Measurements from ENCODE around the gene PARD3. TPM values are rescaled to one million over a fixed set of nuclear protein-coding genes. Genes with fewer than 3 reads are reported as not detected.

PARD3 gene
- total RNA-seq, 6 donors from 2014 or later = 30.6 to 108 (median 50.6) TPM

- H3K9me3 ChIP-seq = no peaks in the 10 kb centered on the region
Measured at GRCh38 chr10:34549953-34550352, 265.1 kb downstream of the PARD3 start.

GRCh38 chr10:34549001-34549400, 266.1 kb downstream of the PARD3 start:
- no peaks in the 10 kb centered on the region for H3K36me3 ChIP-seq
- no peak for TF ChIP-seq POLR2AphosphoS5 (IDR thresholded peaks at IDR 0.05)
- TF ChIP-seq CTCF (IDR thresholded peaks at IDR 0.05) = no peak
- TF ChIP-seq POLR2A (IDR thresholded peaks at IDR 0.05) = no peak
- no peak overlapping the region for H3K4me3 ChIP-seq
- ATAC-seq (ENCODE audit: low FRiP score in 2 of 2) = no peak
- no peaks in the 10 kb centered on the region for H3K4me1 ChIP-seq
- H3K27me3 ChIP-seq = no peaks in the 10 kb centered on the region
- 89 to 96% methylated on average over 3 of the region's 3 CpGs for WGBS, 2 donors
- no peak overlapping the region for H3K27ac ChIP-seq
- DNase-seq = no peak
- H3K9me3 ChIP-seq = no peaks in the 10 kb centered on the region

More at GRCh38 chr10:34549953-34550352, 265.1 kb downstream of the PARD3 start:
- H3K27me3 ChIP-seq = no peaks in the 10 kb centered on the region
- ATAC-seq (ENCODE audit: low FRiP score in 2 of 2) = no peak
- no peak overlapping the region for H3K4me3 ChIP-seq
- no peak overlapping the region for H3K27ac ChIP-seq
- no peaks in the 10 kb centered on the region for H3K4me1 ChIP-seq
- TF ChIP-seq CTCF (IDR thresholded peaks at IDR 0.05) = no peak
- no peak for TF ChIP-seq POLR2A (IDR thresholded peaks at IDR 0.05)
- no peak for TF ChIP-seq EP300 (IDR thresholded peaks at IDR 0.05)
- WGBS, 2 donors = 95% methylated on average over 8 to 9 of the region's 9 CpGs
- no peak for DNase-seq
- no peaks in the 10 kb centered on the region for H3K36me3 ChIP-seq

GRCh38 chr10:34548466-34548865, 266.6 kb downstream of the PARD3 start:
- Histone ChIP-seq H3K4me3 (no peak overlapping the region), H3K27me3 (no peaks in the 10 kb centered on the region), H3K9me3 (no peaks in the 10 kb centered on the region), H3K4me1 (no peaks in the 10 kb centered on the region), H3K36me3 (no peaks in the 10 kb centered on the region), H3K27ac (no peak overlapping the region)
- 77 to 81% methylated on average over 4 of the region's 4 CpGs for WGBS, 2 donors
- no peak for DNase-seq
- TF ChIP-seq POLR2AphosphoS5 (IDR thresholded peaks at IDR 0.05) (no peak), POLR2A (IDR thresholded peaks at IDR 0.05) (no peak), EP300 (IDR thresholded peaks at IDR 0.05) (no peak), CTCF (IDR thresholded peaks at IDR 0.05) (no peak)
- no peak for ATAC-seq (ENCODE audit: low FRiP score in 2 of 2)

- Histone ChIP-seq H3K27me3 (no peaks in the 10 kb centered on the region), H3K36me3 (no peaks in the 10 kb centered on the region), H3K4me3 (no peak overlapping the region), H3K4me1 (no peaks in the 10 kb centered on the region), H3K9me3 (no peaks in the 10 kb centered on the region), H3K27ac (no peak overlapping the region)
- ATAC-seq (ENCODE audit: low FRiP score in 2 of 2) (no peak), DNase-seq (no peak)
- TF ChIP-seq POLR2A (IDR thresholded peaks at IDR 0.05) (no peak), EP300 (IDR thresholded peaks at IDR 0.05) (no peak), CTCF (IDR thresholded peaks at IDR 0.05) (no peak), POLR2AphosphoS5 (IDR thresholded peaks at IDR 0.05) (no peak)
- WGBS, 2 donors = 87 to 88% methylated on average over 2 of the region's 2 CpGs
Measured at GRCh38 chr10:34547695-34548094, 267.4 kb downstream of the PARD3 start.

- ATAC-seq (ENCODE audit: low FRiP score in 2 of 2) (no peak), DNase-seq (no peak)
- no peaks in the 10 kb centered on the region for H3K9me3 ChIP-seq
- no peak overlapping the region for H3K4me3 ChIP-seq
- H3K36me3 ChIP-seq = no peaks in the 10 kb centered on the region
- H3K27me3 ChIP-seq = no peaks in the 10 kb centered on the region
- H3K4me1 ChIP-seq = no peaks in the 10 kb centered on the region
- no peak overlapping the region for H3K27ac ChIP-seq
- TF ChIP-seq CTCF (IDR thresholded peaks at IDR 0.05) = no peak
- TF ChIP-seq POLR2A (IDR thresholded peaks at IDR 0.05) = no peak
- TF ChIP-seq POLR2AphosphoS5 (IDR thresholded peaks at IDR 0.05) = no peak
- TF ChIP-seq EP300 (IDR thresholded peaks at IDR 0.05) = no peak
- WGBS, 2 donors = 75 to 79% methylated on average over 5 of the region's 5 CpGs
Measured at GRCh38 chr10:34547291-34547690, 267.8 kb downstream of the PARD3 start.
